ENCODE results near the gene ZMYND11. TPM values are rescaled to one million over a fixed set of nuclear protein-coding genes. Genes with fewer than 3 reads are reported as not detected.

Gene ZMYND11
- total and polyA plus RNA-seq, 11 donors = 22.7 to 96.6 (median 73.3) TPM

- WGBS, 4 donors = 68 to 77% (median 73%) methylated on average over 15 of the region's 15 CpGs
- Histone ChIP-seq H3K36me3 (peaks cover 0 to 93% (median 56%) of the 10 kb centered on the region in 9 donors), H3K4me3 (no peak overlapping the region), H3K27ac (no peak overlapping the region), H3K27me3 (no peaks in the 10 kb centered on the region), H3K4me1 (peaks cover 0 to 10% (median 0%) of the 10 kb centered on the region in 12 donors), H3K9me3 (no peaks in the 10 kb centered on the region)
- intact Hi-C loops (cut with DNase I) = no loop called here
- no peak for DNase-seq
- no peak for TF ChIP-seq POLR2A (IDR thresholded peaks at IDR 0.05)
- no peak for TF ChIP-seq CTCF (IDR thresholded peaks at IDR 0.05)
- peak in 3 of 4 donors; percentile 30 to 35 (median 33) for ATAC-seq
Measured at GRCh38 chr10:285216-285615, 150.0 kb downstream of the ZMYND11 start.

GRCh38 chr10:287026-287709 lies 151.9 kb downstream of the ZMYND11 start:
- Histone ChIP-seq H3K9me3 (no peaks in the 10 kb centered on the region), H3K27me3 (no peaks in the 10 kb centered on the region), H3K4me1 (peaks cover 0 to 7% (median 0%) of the 10 kb centered on the region in 12 donors), H3K27ac (no peak overlapping the region), H3K4me3 (no peak overlapping the region), H3K36me3 (peaks cover 0 to 93% (median 42%) of the 10 kb centered on the region in 9 donors)
- ATAC-seq (no peak), DNase-seq (no peak)
- intact Hi-C loops (cut with DNase I) = no loop called here
- TF ChIP-seq CTCF (IDR thresholded peaks at IDR 0.05) = no peak
- TF ChIP-seq POLR2A (IDR thresholded peaks at IDR 0.05) = no peak
- 90 to 93% (median 91%) methylated on average over 4 of the region's 4 CpGs for WGBS, 4 donors

GRCh38 chr10:287814-288213 lies 152.6 kb downstream of the ZMYND11 start:
- no peak for DNase-seq
- Histone ChIP-seq H3K4me3 (no peak overlapping the region), H3K27ac (no peak overlapping the region), H3K9me3 (no peaks in the 10 kb centered on the region), H3K27me3 (no peaks in the 10 kb centered on the region), H3K4me1 (peaks cover 0 to under 1% (median 0%) of the 10 kb centered on the region in 12 donors), H3K36me3 (peaks cover 0 to 89% (median 35%) of the 10 kb centered on the region in 9 donors)
- intact Hi-C loops (cut with DNase I) = no loop called here
- WGBS, 4 donors = 95 to 98% (median 96%) methylated on average over 4 of the region's 4 CpGs
- ATAC-seq = no peak
- TF ChIP-seq POLR2A (IDR thresholded peaks at IDR 0.05) = no peak
- peak in 1 of 12 donors; percentile 9 for TF ChIP-seq CTCF (IDR thresholded peaks at IDR 0.05)

- peaks cover 0 to 82% (median 28%) of the 10 kb centered on the region in 9 donors for H3K36me3 ChIP-seq
Measured at GRCh38 chr10:288316-289200, 153.3 kb downstream of the ZMYND11 start.

More at GRCh38 chr10:288316-289200, 153.3 kb downstream of the ZMYND11 start:
- Histone ChIP-seq H3K4me3 (no peak overlapping the region), H3K27me3 (no peaks in the 10 kb centered on the region), H3K9me3 (no peaks in the 10 kb centered on the region), H3K4me1 (no peaks in the 10 kb centered on the region), H3K27ac (no peak overlapping the region)
- DNase-seq (no peak), ATAC-seq (no peak)
- intact Hi-C loops (cut with DNase I) = no loop called here
- TF ChIP-seq POLR2A (IDR thresholded peaks at IDR 0.05) = no peak
- TF ChIP-seq CTCF (IDR thresholded peaks at IDR 0.05) = no peak
- 92 to 94% (median 94%) methylated on average over 27 of the region's 27 CpGs for WGBS, 4 donors
